ENCODE results near the gene POPDC3.
"Not testable (repeated sequence)": the region's sequence is repeated elsewhere in the genome, so short reads cannot be mapped to it uniquely, and the experiment has no call there.

Gene POPDC3

GRCh38 chr6:105179244-105180065 lies at the start of gene POPDC3:
POPDC3 (minus strand) TSS chr6:105180014; CDS start chr6:105161909, 18,105 bp downstream.
- no peak for DNase-seq

- DNase-seq = no peak
These were observed 47.5 kb upstream of the POPDC3 start for GRCh38 chr6:105227295-105227767.

GRCh38 chr6:105226598-105227294 lies 46.9 kb upstream of the POPDC3 start:
- no peak for DNase-seq

- no peak for DNase-seq
These were observed 43.4 kb upstream of the POPDC3 start for GRCh38 chr6:105223242-105223641.

- not testable (repeated sequence) for DNase-seq
These were observed 41.4 kb upstream of the POPDC3 start for GRCh38 chr6:105221219-105221618.

GRCh38 chr6:105220186-105220585 lies 40.4 kb upstream of the POPDC3 start:
- no peak for DNase-seq

GRCh38 chr6:105219218-105219617 lies 39.4 kb upstream of the POPDC3 start:
- not testable (repeated sequence) for DNase-seq

GRCh38 chr6:105215506-105215905 lies 35.7 kb upstream of the POPDC3 start:
- no peak for DNase-seq

- no peak for DNase-seq
These were observed 34.9 kb upstream of the POPDC3 start for GRCh38 chr6:105214668-105215067.

- DNase-seq = no peak
These were observed 33.5 kb upstream of the POPDC3 start for GRCh38 chr6:105213272-105213671.

GRCh38 chr6:105212587-105212986 lies 32.8 kb upstream of the POPDC3 start:
- DNase-seq = no peak

- DNase-seq = no peak
These were observed 32.0 kb upstream of the POPDC3 start for GRCh38 chr6:105211831-105212230.

GRCh38 chr6:105210932-105211531 lies 31.2 kb upstream of the POPDC3 start:
- no peak for DNase-seq

GRCh38 chr6:105209950-105210706 lies 30.3 kb upstream of the POPDC3 start:
- DNase-seq = no peak

- DNase-seq = no peak
These were observed 27.9 kb upstream of the POPDC3 start for GRCh38 chr6:105207524-105208269.

GRCh38 chr6:105204768-105205167 lies 25.0 kb upstream of the POPDC3 start:
- no peak for DNase-seq

- no peak for DNase-seq
These were observed 24.5 kb upstream of the POPDC3 start for GRCh38 chr6:105204331-105204730.

GRCh38 chr6:105202486-105202885 lies 22.7 kb upstream of the POPDC3 start:
- no peak for DNase-seq

- DNase-seq = no peak
These were observed 20.4 kb upstream of the POPDC3 start for GRCh38 chr6:105200133-105200730.

- no peak for DNase-seq
These were observed 19.9 kb upstream of the POPDC3 start for GRCh38 chr6:105199711-105200110.

- DNase-seq = no peak
These were observed 16.3 kb upstream of the POPDC3 start for GRCh38 chr6:105196076-105196475.

- DNase-seq = no peak
These were observed 14.8 kb upstream of the POPDC3 start for GRCh38 chr6:105194591-105194990.

All from CD4-positive, alpha-beta T cell treated with Interleukin-6 for 4 hours (primary cell).